HL-60 (cell line): Measurements from ENCODE around the gene TUT1.
"Not testable (repeated sequence)": the region's sequence is repeated elsewhere in the genome, so short reads cannot be mapped to it uniquely, and the experiment has no call there.

ENCODE experiments used
- POLR2AphosphoS5 ChIP-seq: IDR thresholded peaks from 2 replicates; pipeline ENCODE4 v1.6.1; 2012; ENCODE audit warnings: low read depth
- SPI1 ChIP-seq: IDR thresholded peaks from 2 replicates; pipeline ENCODE4 v1.6.1; 2012; ENCODE audit warnings: low read depth, mild to moderate bottlenecking, borderline replicate concordance
- TF ChIP-seq, protein P1 (sequence below): IDR thresholded peaks from one replicate; pipeline ENCODE4 v1.5.1; 2011; ENCODE audit warnings: low read length, control low read depth, inconsistent platforms; ENCODE audit not compliant: insufficient read depth

- TF ChIP-seq, protein P1, sequence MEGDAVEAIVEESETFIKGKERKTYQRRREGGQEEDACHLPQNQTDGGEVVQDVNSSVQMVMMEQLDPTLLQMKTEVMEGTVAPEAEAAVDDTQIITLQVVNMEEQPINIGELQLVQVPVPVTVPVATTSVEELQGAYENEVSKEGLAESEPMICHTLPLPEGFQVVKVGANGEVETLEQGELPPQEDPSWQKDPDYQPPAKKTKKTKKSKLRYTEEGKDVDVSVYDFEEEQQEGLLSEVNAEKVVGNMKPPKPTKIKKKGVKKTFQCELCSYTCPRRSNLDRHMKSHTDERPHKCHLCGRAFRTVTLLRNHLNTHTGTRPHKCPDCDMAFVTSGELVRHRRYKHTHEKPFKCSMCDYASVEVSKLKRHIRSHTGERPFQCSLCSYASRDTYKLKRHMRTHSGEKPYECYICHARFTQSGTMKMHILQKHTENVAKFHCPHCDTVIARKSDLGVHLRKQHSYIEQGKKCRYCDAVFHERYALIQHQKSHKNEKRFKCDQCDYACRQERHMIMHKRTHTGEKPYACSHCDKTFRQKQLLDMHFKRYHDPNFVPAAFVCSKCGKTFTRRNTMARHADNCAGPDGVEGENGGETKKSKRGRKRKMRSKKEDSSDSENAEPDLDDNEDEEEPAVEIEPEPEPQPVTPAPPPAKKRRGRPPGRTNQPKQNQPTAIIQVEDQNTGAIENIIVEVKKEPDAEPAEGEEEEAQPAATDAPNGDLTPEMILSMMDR: not testable (repeated sequence)
- TF ChIP-seq POLR2AphosphoS5, SPI1: not testable (repeated sequence)
Measured at GRCh38 chr11:62561677-62562230, 29.6 kb downstream of the TUT1 start.
